C4-2B (cell line): Measurements from ENCODE around the gene DNLZ.
A peak's percentile ranks its signal among the peaks of the same experiment; 100 is the strongest.

Source experiments
- H3K27ac ChIP-seq: fragments of 450-650 bp; 2 replicates; pipeline ENCODE4 v1.5.1; 2017
- CTCF ChIP-seq: fragments of 450-650 bp; conservative IDR thresholded peaks from 2 replicates; pipeline ENCODE4 v1.5.1; 2017; ENCODE audit warnings: mild to moderate bottlenecking
- ZFX ChIP-seq: fragments of 450-650 bp; IDR thresholded peaks from 2 replicates; pipeline ENCODE4 v1.6.1; 2017

The DNLZ gene

DNA sequence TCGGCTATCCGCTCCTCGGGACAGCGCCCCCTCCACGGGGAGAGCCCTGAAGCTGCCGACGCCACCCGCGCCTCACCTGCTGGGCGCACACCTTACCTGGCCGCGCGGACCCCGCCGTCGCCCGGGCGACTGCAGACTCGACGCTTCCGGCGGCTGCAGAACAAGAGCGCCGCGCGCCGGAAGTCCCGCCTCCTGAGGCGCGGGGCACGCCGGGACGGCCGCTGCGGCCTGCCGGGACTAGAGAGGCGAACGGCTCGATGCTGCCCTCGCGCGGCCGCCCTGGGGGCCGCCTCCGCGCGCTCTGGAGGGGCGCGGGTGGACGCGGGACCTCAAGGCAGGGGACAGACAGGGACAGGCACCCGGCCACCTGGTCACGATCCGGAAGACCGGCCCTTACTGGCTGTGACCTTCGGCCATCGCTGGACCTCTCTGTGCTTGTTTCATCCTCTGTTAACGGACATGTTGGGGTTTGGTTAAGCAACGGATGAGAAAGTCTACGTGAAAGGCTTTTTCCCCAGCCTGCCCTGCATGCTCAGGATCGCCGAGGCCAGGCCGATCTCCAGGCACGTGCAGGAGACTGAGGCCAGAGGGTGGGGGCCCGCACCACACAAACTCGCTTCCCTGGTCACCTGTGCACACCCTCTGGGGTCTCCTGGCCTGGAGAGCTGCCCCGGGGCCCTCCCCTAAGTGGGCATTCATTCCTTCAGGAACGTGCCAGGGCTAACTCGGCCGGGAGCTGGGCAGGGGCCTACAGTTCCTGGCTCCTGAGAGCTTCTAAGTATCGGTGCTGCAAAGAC, 36.7 kb upstream of the DNLZ start, which contains the start of gene SNAPC4:
TSS of gene SNAPC4 (minus strand) at position 133 of the 797 bp plus-strand sequence. CDS start 1,742 bp downstream, outside the sequence.
- H3K27ac ChIP-seq, result peak within 1 kb of the TSS; percentile 92
- TF ChIP-seq ZFX (peak; percentile 43; the same call in 1 of the 2 replicates), CTCF (peak; percentile 100)

DNA sequence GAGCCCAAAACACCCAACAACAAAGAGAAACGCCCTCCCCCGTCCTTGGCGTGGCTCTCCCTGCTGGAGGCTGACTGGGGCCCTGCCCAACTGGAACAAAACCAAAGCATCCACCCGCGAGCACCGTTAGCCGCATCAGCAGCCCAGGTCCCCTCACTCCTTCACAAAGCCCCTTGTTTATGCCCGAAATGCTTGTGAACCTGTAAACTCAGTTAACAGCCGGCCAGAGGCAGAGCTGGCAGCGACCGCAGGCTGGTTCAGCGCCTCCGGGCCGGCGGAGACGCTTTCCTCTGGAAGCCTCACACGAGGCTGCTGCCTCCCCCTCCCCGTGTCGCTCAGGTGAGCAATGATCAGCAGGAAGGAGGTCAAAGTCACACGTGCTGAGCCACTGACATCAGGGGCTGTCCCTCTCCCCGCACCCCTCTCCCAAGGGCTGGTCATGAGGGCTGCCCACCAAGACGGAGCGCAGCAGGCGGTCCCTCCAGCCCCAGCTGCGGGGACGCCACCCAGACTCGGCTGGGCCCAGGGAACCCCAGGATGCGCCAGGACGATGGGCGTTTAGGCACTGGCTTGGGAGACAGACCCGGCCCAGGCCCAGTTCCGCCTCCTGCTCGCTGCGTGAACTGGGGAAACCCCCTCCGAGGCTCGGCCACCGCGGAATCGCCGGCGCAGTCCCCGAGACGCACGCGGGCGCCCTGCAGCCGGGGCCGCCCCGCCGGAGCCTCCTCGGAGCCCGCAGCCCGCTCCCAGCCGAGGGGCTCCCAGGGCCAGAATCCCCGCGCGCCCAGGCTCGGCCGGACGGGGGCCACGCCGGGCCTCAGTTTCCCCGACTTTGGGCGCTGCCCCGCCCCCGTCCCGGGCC, 35.9 kb upstream of the DNLZ start:
- H3K27ac ChIP-seq, result peak overlapping the region; percentile 92
- TF ChIP-seq CTCF, result no peak; the same call in 1 of the 2 replicates
- peak; percentile 55; the same call in 1 of the 2 replicates for TF ChIP-seq ZFX

DNA sequence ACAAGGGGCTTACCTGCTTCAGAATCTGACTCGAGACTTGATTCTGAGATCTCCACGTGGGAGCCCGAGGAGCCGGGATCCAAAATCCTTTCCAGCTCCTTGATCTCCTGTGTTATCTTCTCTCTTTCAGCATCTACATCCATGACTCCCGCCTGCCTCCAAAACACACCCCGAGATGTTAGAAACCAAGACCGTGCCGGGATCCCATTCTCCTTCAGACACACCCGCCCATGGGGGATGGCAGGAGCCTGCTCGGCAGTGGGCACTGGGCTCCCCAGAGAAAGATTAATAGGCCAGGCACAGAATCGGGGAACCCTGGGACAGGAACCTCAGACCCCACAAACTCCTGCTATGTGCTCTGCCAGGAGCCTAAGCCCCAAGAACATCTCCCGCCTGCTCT, 34.7 kb upstream of the DNLZ start:
- no peak for TF ChIP-seq ZFX
- TF ChIP-seq CTCF, result no peak
- peak overlapping the region; percentile 92; the same call in 1 of the 2 replicates for H3K27ac ChIP-seq

- H3K27ac ChIP-seq, result no peak overlapping the region
- TF ChIP-seq ZFX (no peak), CTCF (no peak)
Observed at GRCh38 chr9:136397643-136398042, 34.1 kb upstream of the DNLZ start.

GRCh38 chr9:136396219-136396515, 32.6 kb upstream of the DNLZ start:
- TF ChIP-seq ZFX (no peak), CTCF (no peak)
- H3K27ac ChIP-seq, result peak overlapping the region; percentile 90

- TF ChIP-seq CTCF, result no peak
- 0 out of 2 replicates have a peak, but pooled peaks have one; percentile 8 for TF ChIP-seq ZFX
- peak overlapping the region; percentile 90 for H3K27ac ChIP-seq
Observed at GRCh38 chr9:136395345-136396218, 32.0 kb upstream of the DNLZ start.
